NOMO-1 treated with DMSO at 0.1 percent for 48 hours (cell line): ENCODE results near the gene MEI4.
A peak's percentile ranks its signal among the peaks of the same experiment; 100 is the strongest.
"Not testable (repeated sequence)": the region's sequence is repeated elsewhere in the genome, so short reads cannot be mapped to it uniquely, and the experiment has no call there.

Experiments used
- DNase-seq: peaks from one replicate; lab custom pipeline; 2025; ENCODE audit not compliant: unreplicated experiment; lab: John Stamatoyannopoulos, UW

Gene MEI4

DNA sequence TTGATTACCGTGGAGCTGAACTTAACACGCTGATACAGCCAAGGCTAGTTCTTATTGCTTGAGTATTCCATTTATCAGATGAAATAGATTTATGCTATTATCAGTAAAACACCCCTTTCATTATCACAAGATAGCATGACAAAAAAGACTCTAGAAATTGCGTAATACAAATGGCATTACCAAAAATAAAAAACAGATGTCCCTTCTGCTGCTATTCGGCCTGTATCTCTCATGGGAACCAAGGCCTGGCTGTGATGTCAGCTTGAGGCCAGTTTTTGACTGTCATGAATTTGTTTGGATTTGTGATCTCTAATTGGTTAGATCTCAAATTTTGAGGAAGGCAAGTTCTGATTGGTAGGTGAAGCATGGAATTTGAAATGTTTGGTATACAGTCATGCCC lies 25.2 kb downstream of the MEI4 start:
- DNase-seq = no peak

DNA sequence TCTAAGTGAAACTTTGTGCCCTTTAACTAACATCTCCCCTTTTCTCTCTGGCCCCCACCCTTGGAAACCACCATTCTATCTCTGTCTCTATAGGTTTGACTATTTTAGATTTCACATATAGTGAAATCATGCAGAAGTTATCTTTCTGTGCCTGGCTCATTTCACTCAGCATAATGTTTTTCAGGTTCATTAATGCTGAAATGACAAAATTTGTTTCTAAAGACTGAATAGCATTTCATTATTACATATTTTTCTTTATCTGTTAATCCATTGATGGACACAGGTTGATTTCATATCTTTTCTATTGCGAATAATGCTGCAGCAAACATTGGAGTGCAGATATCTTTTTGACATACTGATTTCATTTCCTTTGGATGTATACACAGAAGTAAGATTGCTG lies 30.7 kb downstream of the MEI4 start:
- DNase-seq = no peak

DNA sequence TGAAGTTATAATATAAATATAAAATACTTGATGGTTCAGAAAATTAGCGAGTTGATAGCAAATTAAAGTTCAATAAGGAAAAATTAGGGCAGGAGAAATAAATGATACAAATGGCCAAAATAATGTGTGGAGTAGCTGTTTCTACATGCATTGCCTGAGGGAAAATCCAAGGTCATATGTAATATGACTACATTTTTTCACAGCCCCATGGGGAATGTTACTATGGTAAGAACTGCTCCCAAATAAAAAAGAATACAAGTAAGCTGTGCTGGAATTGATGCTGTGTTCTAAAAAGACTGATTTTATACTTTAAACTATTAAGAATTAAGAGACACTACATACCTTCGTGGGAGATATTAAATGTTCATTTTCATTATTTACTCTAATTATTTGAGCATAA lies 34.1 kb downstream of the MEI4 start:
- no peak for DNase-seq

DNA sequence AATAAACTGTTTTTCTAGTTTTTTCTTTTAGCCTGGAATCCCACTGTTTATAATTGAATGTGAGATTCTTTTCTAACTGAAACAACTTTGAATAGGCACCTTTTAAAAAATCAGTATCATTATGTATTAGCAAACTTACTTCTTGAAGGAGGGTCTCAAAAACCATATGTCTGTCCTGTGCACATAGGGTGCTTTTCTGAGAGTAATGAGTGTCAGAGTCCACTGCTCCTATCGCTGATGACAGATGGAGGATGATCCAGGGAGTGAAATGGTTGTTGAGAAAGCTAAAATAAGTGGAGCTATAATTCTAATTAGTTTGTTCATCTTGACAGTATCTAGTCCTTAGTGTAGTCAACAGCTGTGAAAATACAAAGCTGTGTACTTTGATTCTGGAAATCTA lies 35.8 kb downstream of the MEI4 start:
- DNase-seq = no peak

DNA sequence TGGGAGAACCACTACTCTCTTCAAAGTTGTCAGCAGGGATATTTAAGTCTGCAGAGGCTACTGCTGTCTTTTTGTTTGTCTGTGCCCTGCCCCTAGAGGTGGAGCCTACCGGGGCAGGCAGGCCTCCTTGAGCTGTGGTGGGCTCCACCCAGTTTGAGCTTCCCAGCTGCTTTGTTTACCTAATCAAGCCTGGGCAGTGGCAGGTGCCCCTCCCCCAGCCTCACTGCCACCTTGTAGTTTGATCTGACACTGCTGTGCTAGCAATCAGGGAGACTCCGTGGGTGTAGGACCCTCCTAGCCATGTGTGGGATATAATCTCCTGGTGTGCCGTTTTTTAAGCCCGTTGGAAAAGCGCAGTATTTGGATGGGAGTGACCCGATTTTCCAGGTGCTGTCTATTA lies 47.3 kb downstream of the MEI4 start:
- not testable (repeated sequence) for DNase-seq

DNA sequence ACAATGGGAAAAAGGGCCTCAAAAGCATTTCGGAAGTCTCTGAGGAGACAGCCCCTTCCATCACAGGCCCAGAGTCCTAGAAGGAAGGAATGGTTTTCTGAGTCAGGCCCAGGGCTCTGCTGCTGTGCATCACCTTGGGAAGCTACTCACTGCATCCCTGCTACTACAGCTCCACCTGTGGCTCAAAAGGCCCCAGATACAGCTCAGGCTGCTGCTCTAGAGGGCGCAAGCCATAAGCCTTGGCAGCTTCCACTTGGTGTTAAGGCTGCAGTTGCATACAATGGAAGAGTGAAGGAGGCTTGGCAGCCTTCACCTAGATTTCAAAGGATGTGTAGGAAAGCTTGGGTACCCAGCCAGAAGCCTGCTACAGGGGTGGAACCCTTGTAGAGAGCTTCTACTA lies 54.8 kb downstream of the MEI4 start:
- DNase-seq = no peak

DNA sequence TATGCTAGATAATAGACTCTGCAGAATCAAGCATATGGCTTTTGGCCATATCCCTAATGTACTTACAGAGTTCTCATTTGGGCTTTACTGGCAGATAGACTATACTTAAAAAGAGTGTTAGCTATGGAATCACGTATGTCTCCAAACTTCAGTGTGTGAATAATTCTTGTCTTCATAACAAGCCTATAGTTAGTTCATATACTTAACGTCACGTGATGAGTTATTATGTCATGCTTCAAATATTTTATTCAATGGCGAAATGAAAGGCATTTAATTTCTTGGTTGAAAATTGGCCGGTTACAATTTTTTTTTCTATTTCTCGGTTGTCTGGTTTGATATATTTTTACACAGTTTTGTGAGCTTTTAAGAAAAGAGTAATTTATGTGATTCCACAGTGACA lies 62.7 kb downstream of the MEI4 start:
- no peak for DNase-seq

DNA sequence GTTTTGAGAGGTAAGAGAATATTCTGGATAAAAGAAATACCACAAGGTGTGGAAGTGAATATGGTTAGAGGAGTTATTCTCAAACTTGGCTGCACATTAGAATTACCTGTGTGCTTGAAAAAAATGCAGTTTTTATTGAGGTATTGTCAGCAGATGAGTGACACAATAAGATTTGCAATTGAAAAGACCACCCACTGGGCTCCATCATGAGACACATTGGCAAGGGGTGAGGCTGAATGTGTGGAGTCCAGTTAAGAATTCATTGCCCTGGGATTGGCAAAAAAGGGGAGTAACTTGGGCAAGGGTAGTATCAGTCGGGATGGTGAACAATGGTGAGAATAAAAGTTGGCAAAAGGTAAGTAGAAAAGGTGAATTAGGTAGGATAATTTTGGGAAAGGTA lies 63.5 kb downstream of the MEI4 start:
- DNase-seq = no peak

DNA sequence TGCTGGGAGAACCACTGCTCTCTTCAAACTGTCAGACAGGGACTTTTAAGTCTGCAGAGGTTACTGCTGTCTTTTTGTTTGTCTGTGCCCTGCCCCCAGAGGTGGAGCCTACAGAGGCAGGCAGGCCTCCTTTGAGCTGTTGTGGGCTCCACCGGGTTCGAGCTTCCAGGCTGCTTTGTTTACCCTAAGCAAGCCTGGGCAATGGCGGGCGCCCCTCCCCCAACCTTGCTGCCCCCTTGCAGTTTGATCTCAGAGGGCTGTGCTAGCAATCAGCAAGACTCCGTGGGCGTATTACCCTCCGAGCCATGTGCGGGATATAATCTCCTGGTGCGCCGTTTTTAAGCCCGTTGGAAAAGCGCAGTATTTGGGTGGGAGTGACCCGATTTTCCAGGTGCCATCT lies 83.2 kb downstream of the MEI4 start:
- DNase-seq = not testable (repeated sequence)

DNA sequence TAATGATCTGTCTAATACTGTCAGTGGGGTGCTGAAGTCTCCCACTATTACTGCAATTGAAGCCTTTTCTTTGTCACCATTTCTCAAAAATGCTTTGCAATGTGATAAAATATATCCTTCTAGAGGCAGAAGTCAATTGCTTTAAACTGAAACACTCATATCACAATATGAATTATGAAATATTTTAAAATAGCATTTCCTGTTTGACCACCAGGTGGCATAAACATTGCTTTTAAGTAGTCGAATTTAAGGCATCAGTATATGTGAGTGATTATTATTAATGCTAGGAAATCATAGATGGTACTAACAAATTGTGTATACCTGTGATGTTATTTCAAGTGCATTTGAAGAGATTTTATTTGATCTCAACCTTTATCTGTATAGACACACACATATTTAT lies 87.5 kb downstream of the MEI4 start:
- DNase-seq = peak; percentile 4

DNA sequence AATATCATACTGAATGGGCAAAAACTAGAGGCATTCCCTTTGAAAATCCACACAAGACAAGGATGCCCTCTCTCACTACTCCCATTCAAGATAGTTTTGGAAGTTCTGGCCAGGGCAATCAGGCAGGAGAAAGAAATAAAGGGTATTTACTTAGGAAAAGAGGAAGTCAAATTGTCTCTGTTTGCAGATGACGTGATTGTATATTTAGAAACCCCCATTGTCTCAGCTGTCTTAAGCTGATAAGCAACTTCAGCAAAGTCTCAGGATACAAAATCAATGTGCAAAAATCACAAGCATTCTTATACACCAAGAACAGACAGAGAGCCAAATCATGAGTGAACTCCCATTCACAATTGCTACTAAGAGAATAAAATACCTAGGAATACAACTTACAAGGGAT lies 99.3 kb downstream of the MEI4 start:
- not testable (repeated sequence) for DNase-seq

DNA sequence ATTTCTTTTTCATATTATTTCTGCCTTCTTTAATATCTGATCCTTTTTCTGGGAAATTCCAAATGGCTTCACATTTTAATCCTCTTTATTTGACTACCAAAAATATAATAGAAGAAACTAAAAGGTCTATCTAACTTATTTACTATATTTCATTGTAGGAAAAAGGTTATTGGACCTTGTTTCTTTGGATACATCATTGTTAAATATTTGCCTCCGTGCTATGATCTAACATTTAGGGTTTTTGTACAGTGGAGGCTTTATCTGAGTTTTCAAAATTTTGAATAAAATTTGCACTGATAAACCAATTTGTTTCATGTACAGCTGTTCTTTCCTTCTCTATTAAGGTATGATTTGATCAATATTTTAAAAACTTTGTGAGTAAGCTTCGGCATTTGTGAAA lies 109.5 kb downstream of the MEI4 start:
- DNase-seq = no peak

DNA sequence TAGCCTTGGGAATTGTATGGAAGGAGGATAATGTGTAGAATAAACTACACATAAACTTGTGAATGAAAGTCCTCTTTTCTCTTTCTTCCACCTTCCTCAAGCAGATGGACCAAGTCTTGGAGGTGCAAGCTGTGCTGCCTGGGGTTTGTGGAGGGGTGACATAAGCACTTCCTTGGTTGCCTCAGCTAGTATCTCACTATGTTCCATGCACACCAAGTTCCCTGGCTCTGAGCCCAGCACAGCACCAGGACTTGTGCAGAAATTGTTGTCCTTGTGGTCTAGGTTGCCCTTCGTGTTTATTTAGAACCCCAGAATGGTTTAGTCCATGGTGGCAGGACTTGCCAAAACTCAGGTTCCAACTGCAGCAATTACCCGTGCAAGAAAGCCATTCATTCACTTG lies 110.3 kb downstream of the MEI4 start:
- no peak for DNase-seq

DNA sequence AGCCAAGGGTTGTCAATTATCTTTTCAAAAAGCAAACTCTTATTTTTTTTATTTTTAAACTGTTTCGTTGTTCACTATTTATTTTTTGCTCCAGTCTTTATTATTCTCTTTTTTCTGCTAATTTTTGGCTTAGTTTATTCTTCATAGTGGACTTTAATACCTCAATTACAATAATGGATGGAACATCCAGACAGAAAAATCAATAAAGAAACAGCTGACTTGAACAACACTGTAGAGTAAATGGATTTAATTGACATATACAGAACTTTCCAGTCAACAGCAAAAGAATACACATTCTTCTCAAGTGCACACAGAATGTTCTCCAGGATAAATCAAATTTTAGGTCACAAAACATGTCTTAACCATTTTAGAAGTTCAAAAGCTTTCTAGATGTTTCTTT lies 111.5 kb downstream of the MEI4 start:
- DNase-seq = no peak

DNA sequence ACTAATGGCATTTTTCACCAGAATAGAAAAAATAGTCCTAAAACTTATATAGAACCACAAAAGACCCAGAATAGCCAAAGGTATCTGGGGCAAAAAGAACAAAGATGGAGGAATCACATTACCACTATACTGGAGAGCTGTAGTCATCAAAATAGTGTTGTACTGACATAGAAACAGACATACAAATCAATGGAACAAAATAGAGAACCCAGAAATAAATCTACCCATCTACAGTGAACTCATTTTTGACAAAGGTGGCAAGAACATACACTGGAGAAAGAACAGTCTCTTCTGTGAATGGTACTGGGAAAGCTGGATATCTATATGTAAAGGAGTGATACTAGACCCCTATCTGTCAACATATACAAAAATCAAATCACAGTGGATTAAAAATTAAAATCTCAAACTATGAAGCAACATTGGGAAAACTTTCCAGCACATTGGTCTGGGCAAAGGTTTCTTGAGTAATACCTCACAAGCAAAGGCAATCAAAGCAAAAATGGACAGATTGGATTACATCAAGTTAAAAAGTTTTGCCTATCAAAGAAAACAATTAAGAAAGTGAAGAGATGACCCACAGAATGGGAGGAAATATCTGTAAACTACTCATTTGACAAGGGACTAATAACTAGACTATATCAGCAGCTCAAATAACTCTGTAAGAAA lies 120.5 kb downstream of the MEI4 start:
- no peak for DNase-seq

DNA sequence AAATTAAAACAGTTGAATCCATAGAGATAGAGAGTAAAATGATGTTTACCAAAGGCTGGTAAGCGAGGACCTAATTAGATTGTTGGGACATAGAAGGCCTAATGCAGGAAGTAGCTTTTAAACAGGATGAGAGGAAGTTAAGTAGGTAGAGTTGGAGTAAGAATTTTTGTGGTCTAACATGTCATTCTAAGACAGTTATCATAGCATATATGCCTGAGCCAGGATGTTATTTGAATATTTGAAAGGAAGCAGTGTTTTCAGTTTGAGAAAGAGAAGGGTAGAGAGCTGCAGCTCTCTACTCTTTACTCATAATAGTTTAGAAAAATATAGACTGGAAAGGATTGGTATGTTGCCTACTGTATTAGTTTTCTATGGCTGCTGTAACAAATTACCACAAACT lies 121.6 kb downstream of the MEI4 start:
- DNase-seq = no peak

DNA sequence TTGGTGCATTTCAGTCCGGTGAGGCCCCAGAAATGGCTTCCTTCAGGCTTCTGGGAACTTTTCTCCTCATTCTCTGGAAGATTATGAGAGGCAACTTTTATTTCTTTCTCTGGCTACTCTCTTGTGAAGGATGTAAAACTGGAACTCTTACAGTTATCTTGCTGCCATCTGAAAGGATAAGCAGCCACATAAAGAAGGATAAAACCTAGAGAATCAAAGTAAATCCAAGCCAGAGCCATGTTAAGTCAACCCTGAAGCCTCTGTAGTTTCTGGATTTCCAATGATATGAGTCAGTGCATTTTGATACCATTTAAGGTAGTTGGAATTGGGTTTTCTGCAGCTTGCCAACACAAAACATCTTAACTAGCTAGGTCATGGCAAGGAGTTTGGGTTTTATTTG lies 123.6 kb downstream of the MEI4 start:
- no peak for DNase-seq

DNA sequence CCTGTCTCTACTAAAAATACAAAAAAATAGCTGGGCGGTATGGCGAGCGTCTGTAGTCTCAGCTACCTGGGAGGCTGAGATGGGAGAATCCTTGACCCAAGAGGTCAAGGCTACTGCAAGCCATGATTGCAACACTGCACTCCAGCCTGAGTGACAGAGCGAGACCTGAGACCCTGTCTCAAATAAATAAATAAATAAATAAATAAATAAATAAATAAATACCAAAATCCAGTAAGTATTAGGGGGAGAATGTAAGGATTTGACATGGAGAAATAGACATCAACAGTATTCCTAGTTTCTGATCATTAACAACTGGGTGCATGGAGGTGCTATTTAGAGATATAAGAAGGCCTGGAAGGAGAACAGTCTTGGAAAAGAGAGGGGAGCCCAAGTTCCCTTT lies 125.7 kb downstream of the MEI4 start:
- no peak for DNase-seq

DNA sequence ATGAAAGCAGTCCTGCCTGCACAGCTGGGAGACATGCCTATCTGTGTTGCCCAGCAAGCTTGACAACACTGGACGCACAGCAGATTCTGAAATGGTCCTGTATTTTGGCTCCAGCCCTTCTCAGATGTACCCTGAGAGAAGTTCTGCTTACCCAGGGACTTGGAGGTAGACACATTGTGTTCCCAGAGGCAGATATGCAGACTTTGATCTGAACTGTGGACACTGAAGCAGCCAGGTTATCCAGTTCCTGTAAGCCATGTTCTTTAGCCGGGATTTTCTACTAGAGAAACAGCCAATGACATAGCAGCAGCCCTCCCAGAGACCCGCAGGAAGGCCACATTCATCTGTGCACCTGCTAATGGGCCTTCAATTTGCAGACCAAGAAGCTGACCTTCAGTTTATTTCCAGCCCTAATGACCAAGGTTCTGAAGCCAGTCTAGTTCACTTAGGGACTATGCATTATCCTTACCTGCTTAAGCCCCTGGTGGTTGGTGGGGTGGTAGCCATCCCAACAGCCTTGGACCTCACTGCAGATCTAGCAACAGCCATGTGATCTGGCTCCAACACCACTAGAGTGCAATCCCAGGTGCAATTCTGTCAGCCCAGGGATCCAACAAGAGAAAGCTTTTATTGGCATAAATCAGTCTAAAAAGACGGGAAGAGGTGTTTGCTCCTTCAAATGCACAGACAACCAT lies 134.2 kb downstream of the MEI4 start:
- DNase-seq = no peak

DNA sequence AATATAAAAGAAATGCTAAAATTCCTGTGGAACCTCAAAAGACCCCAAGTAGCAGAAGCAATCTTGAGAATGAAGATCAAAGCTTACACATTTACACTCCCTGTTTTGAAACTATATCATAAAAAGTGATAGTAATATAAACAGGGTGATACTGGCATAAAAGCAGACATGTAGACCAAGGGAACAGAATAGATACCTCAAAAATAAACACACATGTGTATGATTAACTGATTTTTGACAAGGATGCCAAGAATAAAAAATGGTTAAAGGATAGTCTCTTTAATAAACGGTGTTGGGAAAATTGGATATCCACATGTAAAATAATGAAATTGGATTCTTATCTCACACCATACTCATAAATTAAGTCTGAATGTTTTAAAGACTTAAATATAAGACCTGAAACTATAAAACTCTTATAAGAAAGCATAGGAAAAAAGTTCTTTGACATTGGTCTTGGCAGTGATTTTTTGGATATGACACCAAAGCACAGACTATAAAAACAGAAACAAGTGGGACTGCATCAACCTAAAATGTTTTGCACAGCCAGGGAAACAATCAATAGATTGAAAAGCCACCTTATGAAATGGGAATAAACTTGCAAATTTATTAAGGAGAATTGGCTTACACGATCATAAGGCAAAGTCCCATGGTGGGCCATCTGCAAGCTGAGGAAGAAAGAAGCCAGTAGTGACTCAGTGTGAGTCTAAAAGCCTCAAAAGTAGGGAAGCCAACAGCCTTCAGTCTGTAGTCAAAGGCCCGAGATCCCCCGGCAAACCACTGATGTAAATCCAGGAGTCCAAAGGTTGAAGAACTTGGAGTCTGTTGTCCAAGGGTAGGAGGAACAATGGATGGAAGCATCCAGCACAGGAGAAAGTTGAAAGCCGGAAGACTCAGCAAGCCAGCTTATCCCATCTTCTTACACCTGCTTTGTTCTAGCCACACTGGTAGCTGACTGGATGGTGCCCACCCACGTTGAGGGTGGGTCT lies 144.3 kb downstream of the MEI4 start:
- no peak for DNase-seq

DNA sequence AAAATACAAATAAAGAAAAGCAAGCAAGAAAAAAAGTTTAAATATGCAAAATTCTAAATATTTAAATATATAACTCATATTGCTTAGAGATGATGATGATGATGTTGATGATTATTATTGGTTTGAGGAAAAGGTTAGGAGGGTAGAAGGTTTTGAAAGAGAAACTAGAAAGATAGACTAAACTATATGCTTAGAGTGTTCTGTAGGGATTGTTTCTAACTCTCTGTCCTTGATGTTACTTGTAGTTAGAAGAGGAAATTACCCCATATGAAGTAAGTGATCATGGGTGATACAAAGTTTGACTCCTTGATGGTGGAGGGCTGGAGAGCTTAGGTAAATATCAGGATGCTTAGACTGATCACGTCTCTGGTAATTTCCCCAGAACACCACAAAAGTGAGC lies 159.5 kb downstream of the MEI4 start:
- no peak for DNase-seq

DNA sequence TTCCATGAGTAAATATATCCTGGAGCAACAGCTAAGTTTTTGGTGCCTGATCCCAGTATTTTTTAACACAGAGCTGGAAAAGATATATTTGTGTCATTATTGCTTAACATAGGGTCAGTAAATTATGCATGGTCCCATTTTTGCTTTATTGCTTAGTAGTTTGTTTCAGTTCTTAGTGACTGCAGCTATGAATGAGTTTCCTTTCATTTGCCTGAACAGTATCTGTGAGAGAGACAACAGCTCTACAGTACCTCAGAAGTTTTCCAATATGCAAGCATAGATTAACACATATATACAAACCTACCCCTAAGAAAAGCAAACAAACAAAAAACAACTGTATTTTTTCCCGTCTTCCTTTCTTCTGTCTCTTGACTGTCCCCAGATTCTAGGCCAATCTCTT lies 160.3 kb downstream of the MEI4 start:
- DNase-seq = no peak
